ENCODE results near the gene COX8C.
"Not testable (repeated sequence)": the region's sequence is repeated elsewhere in the genome, so short reads cannot be mapped to it uniquely, and the experiment has no call there.

COX8C gene

DNA sequence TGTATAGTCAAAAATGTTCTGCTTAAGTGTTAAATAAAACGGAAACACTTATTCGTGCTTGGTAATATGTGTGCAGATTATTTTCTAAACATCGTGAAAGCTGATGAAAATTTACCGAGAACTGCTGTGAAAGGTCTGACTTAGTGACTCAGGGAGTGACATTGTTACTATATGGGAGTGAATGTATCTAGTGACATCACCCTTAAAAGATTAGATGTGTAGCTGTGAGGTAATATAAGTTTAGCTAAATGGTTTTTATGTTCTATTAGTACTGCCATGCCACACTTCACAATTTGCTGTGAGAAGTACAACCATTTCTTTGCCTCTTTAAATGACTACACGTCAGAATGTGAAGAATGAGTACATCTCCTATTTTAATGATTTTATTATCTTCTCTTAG is 1.3 kb downstream of the COX8C start:
- Histone ChIP-seq H4K20me1 (no peaks in the 10 kb centered on the region), H3K4me3 (no peak overlapping the region), H3K9me3 (peaks cover 42% of the 10 kb centered on the region), H3K27ac (peak overlapping the region; percentile 89), H3K36me3 (0 out of 2 replicates have a peak, but pooled peaks cover 3% of the 10 kb centered on the region), H3K4me2 (peak overlapping the region; percentile 56), H3K27me3 (no peaks in the 10 kb centered on the region), H3K9ac (no peak overlapping the region), H3K4me1 (peaks cover 26% of the 10 kb centered on the region)
- no peak for TF ChIP-seq Cebpa-rat (IDR thresholded peaks at IDR 0.05)

DNA sequence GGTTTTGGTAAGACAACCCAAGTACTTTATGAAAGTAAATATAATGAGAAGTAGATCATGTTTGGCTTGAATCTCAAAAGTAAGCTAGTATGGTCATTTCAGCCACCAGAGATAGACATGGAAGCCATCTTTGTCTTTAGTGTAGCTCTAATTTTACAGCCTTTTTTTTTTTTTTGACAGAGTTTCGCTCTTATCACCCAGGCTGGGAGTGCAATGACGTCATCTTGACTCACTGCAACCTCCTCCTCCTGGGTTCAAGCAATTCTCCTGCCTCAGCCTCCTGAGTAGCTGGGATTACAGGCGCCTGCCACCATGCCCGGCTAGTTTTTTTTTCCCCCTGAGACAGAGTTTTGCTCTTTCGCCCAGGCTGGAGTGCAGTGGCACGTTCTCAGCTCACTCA is 7.9 kb downstream of the COX8C start:
- H4K20me1 ChIP-seq, H3K27ac ChIP-seq, H3K4me2 ChIP-seq, H3K4me3 ChIP-seq, H3K36me3 ChIP-seq, H3K4me1 ChIP-seq, H3K27me3 ChIP-seq, H3K9ac ChIP-seq: not testable (repeated sequence)
- H3K9me3 ChIP-seq, result peaks cover 10% of the 10 kb centered on the region; the same call in 1 of the 2 replicates

DNA sequence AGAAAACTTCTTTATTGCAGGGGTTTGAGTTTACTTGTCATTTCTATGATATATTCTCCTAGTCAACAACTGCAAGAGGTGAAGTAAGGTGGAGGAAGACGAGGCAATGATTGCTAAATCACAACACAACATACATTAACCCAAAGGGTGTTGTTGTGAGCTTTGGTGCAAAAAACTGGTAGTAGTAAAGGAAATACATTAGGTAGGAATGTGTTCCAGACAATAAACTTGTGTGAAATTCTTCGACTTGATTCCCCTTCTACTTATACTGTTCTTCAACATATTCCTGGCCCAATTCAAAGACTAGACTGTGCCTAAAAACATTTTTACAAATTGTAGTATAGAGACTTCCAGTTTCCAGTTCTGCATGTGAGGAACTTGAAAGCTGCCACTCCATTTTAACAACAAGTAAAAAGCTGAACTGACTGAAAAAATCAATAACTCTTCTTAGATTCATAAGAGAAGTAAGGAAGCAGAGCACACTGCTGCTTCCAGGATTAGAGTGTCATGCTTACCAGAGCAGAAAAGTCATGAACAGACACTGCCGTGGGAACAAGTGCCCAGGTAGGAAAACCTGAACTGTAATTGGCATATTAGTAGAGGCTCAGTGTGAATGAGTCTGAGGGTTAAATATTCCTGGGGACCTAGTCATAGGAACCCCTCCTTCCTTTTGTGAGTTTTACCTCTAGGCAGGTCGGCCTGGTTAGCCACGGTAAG is 22.2 kb downstream of the COX8C start:
- TF ChIP-seq Cebpa-rat (IDR thresholded peaks at IDR 0.05), result no peak
- Histone ChIP-seq H3K36me3 (no peaks in the 10 kb centered on the region), H3K9ac (peak overlapping the region; percentile 12; the same call in 1 of the 2 replicates), H3K4me3 (0 out of 2 replicates have a peak overlapping the region, but pooled peaks have one; percentile 31), H3K4me2 (peak overlapping the region; percentile 75), H3K27me3 (no peaks in the 10 kb centered on the region), H3K4me1 (peaks cover 18% of the 10 kb centered on the region), H3K27ac (peak overlapping the region; percentile 75), H4K20me1 (no peaks in the 10 kb centered on the region), H3K9me3 (no peaks in the 10 kb centered on the region; the same call in 1 of the 2 replicates)

DNA sequence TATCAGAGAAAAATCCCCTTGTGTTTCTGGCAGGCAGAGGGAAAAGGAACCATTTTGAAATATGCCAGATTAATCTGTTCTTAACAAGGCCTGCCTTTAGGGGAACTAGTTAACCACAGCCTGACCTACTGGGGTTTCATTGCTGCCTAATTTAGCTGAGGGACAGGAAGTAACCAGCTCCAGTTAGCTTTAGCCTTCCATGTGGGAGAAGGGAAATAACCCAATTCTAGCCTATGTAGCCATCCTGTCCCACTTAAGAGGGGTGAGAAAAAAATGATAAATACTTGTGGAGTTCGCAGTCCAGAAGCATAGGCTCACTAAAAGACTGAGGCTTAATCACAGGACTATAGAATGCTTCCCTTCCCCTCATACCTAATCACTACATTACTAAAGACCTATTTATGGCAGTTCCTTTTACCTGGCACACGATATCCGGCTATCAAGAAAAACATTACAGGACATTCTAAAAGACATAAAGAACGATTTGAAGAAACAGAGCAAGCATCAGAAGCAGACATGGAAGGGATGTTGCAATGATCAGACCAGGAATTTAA is 22.8 kb downstream of the COX8C start:
- Histone ChIP-seq H3K4me1 (peaks cover 18% of the 10 kb centered on the region), H3K9me3 (no peaks in the 10 kb centered on the region; the same call in 1 of the 2 replicates), H3K4me2 (peak overlapping the region; percentile 75), H3K36me3 (no peaks in the 10 kb centered on the region), H3K27ac (peak overlapping the region; percentile 75), H3K4me3 (0 out of 2 replicates have a peak overlapping the region, but pooled peaks have one; percentile 31), H3K27me3 (no peaks in the 10 kb centered on the region), H3K9ac (peak overlapping the region; percentile 12; the same call in 1 of the 2 replicates), H4K20me1 (no peaks in the 10 kb centered on the region)
- TF ChIP-seq Cebpa-rat (IDR thresholded peaks at IDR 0.05), result no peak

DNA sequence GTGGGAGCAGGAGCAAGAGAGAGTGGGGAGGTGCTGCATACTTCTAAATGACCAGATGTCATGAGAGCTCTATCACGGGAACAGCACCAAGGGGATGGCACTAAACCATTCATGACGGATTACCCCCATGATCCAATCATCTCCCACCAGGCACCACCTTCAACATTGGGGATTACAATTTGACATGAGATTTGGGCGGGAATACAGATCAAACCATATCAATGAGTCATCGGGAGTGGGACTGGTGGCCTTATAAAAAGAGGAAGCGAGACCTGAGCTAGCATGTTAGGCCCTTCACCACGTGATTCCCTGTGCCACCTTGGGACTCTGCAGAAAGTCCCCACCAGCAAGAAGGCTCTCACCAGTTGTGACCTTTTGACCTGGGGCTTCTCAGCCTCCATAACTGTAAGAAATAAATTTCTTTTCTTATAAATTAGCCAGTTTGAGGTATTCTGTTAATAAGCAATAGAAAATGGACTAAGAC is 28.7 kb downstream of the COX8C start:
- H3K36me3 ChIP-seq, result no peaks in the 10 kb centered on the region
- no peak overlapping the region for H3K27ac ChIP-seq
- TF ChIP-seq Cebpa-rat (IDR thresholded peaks at IDR 0.05), result no peak
- H4K20me1 ChIP-seq, result no peaks in the 10 kb centered on the region
- H3K4me1 ChIP-seq, result peaks cover 7% of the 10 kb centered on the region
- no peak overlapping the region for H3K9ac ChIP-seq
- peak overlapping the region; percentile 12; the same call in 1 of the 2 replicates for H3K4me2 ChIP-seq
- no peaks in the 10 kb centered on the region for H3K27me3 ChIP-seq
- no peaks in the 10 kb centered on the region; the same call in 1 of the 2 replicates for H3K9me3 ChIP-seq
- H3K4me3 ChIP-seq, result no peak overlapping the region

DNA sequence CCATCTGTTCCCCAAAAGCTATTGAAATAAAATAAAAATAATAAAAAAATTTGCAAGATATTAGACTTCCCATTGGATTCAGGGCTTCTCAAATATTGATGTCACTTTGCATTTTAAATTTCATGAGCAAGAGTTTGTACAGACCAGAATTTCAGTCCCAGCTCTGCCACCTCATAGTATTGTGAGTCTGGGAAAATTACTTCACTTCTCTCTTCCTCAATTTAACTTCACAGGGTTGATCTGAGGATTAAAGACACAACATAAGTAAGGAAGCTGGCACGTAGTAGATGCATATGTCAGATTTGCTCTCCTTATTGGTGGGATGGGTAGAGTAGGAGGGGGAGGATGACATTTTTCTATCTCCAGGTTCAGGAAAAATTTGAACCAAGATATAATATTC is 32.8 kb downstream of the COX8C start:
- no peak for TF ChIP-seq Cebpa-rat (IDR thresholded peaks at IDR 0.05)
- Histone ChIP-seq H3K4me2 (no peak overlapping the region), H4K20me1 (no peaks in the 10 kb centered on the region), H3K36me3 (no peaks in the 10 kb centered on the region), H3K27ac (no peak overlapping the region), H3K9ac (no peak overlapping the region), H3K27me3 (no peaks in the 10 kb centered on the region), H3K4me1 (peaks cover 7% of the 10 kb centered on the region), H3K4me3 (no peak overlapping the region), H3K9me3 (peaks cover 7% of the 10 kb centered on the region; the same call in 1 of the 2 replicates)

DNA sequence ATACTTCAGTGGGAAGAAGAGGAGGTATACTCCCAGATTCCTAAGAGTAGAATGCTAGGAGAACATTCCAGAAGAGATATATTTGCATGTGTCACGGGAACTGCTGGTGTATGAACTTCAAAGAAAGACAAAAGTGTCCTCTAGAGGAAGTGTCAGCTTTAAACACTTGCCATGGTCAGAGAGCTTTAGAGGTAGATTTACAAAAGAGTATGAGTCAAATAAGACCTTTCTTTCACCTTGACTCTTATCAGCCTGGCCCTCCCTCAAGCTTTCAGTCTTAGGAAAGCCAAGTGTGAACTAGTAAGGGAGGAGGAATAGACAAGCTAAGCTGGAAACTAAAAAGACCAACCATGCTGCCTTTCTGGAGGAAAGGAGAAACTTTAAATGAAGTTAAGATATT is 34.7 kb downstream of the COX8C start:
- H3K4me1 ChIP-seq, result no peaks in the 10 kb centered on the region
- no peak overlapping the region for H3K4me3 ChIP-seq
- no peak for TF ChIP-seq Cebpa-rat (IDR thresholded peaks at IDR 0.05)
- H3K9ac ChIP-seq, result no peak overlapping the region
- no peak overlapping the region for H3K4me2 ChIP-seq
- no peaks in the 10 kb centered on the region for H3K27me3 ChIP-seq
- peaks cover 7% of the 10 kb centered on the region; the same call in 1 of the 2 replicates for H3K9me3 ChIP-seq
- no peak overlapping the region for H3K27ac ChIP-seq
- H4K20me1 ChIP-seq, result no peaks in the 10 kb centered on the region
- no peaks in the 10 kb centered on the region for H3K36me3 ChIP-seq

DNA sequence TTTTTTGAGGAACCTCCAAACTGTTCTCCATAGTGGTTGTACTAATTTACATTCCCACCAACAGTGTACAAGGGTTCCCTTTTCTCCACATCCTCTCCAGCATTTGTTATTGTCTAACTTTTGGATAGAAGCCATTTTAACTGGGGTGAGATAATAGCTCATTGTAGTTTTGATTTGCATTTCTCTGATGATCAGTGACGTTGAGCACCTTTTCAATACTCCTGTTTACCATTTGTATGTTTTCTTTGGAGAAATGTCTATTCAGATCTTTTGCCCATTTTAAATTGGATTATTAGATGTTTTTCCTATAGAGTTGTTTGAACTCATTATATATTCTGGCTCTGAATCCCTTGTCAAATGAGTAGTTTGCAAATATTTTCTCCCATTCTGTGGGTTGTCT is 37.3 kb downstream of the COX8C start:
- not testable (repeated sequence) for H3K9me3 ChIP-seq, H3K36me3 ChIP-seq, H3K4me2 ChIP-seq, H3K9ac ChIP-seq, H3K27ac ChIP-seq, H3K4me1 ChIP-seq, H3K4me3 ChIP-seq, H3K27me3 ChIP-seq, H4K20me1 ChIP-seq

DNA sequence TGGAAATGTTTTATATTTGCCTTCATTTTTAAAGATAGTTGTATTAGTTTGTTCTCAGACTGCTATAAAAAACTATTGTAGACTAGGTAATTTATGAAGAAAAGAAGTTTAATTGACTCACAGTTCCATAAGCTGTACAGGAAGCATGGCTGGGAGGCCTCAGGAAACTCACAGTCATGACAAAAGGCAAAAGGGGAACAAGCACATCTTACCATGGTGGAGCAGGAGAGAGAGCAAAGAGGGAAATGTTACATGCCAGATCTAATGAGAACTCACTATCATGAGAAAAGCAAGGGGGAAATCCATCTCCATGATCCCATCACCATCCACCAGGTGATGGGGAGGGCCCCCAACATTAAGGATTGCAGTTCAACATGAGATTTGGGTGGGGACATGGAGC is 48.2 kb downstream of the COX8C start:
- no peak for TF ChIP-seq Cebpa-rat (IDR thresholded peaks at IDR 0.05)
- no peaks in the 10 kb centered on the region for H3K4me1 ChIP-seq
- no peak overlapping the region for H3K9ac ChIP-seq
- H3K27ac ChIP-seq, result no peak overlapping the region
- H3K36me3 ChIP-seq, result no peaks in the 10 kb centered on the region
- H3K27me3 ChIP-seq, result no peaks in the 10 kb centered on the region
- H4K20me1 ChIP-seq, result no peaks in the 10 kb centered on the region
- H3K9me3 ChIP-seq, result peaks cover 23% of the 10 kb centered on the region
- no peak overlapping the region for H3K4me2 ChIP-seq
- H3K4me3 ChIP-seq, result no peak overlapping the region

DNA sequence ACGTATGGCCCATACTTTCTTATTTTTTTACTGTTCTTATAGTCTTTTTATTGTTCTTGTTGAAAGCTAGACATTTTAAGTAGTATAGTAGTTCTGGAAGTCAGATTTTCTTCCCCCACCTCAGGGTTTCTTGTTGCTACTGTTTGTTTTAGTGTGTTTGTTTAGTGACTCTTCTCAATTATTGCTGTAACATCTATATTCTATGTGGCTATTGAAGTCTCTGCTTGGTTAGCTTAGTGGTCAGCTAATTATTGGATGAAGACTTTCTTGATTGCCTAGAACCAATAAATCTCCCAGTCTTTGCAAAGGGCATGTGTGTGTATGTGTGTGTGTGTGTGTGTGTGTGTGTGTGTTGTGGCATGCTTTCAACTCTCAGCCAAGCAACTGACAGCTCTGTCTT is 49.5 kb downstream of the COX8C start:
- Histone ChIP-seq H3K27me3 (no peaks in the 10 kb centered on the region), H3K9me3 (peaks cover 23% of the 10 kb centered on the region), H3K36me3 (no peaks in the 10 kb centered on the region), H3K4me2 (no peak overlapping the region), H3K27ac (no peak overlapping the region), H4K20me1 (no peaks in the 10 kb centered on the region), H3K9ac (no peak overlapping the region), H3K4me1 (no peaks in the 10 kb centered on the region), H3K4me3 (no peak overlapping the region)
- TF ChIP-seq Cebpa-rat (IDR thresholded peaks at IDR 0.05), result no peak

Data from BLaER1 (cell line).